Subcutaneous adipose tissue (tissue), 4 donors: ENCODE measurements around the gene RFX1. TPM values are rescaled to one million over a fixed set of nuclear protein-coding genes. Genes with fewer than 3 reads are reported as not detected.

Experiments
- CTCF ChIP-seq: fragments of 450-650 bp; IDR thresholded peaks from one replicate; pipeline ENCODE4 v1.5.1; 2016; ENCODE audit warnings: low read depth, mild to moderate bottlenecking, control low read depth, antibody characterized with exemption, moderate library complexity
- total RNA-seq, 4 donors: library from RNA; depleted of rRNA; stranded (reverse); fragments of >200 nt; gene quantifications; one replicate each; pipeline ENCODE4 v1.1.0, GENCODE V29; 2016

The RFX1 gene
- total RNA-seq, 4 donors from 2014 or later: 2.2 to 4.1 (median 2.2) TPM

- TF ChIP-seq CTCF: no peak
Observed at GRCh38 chr19:13982773-13983172, 23.3 kb downstream of the RFX1 start.

GRCh38 chr19:13981988-13982501 is 24.1 kb downstream of the RFX1 start:
- TF ChIP-seq CTCF: no peak

DNA sequence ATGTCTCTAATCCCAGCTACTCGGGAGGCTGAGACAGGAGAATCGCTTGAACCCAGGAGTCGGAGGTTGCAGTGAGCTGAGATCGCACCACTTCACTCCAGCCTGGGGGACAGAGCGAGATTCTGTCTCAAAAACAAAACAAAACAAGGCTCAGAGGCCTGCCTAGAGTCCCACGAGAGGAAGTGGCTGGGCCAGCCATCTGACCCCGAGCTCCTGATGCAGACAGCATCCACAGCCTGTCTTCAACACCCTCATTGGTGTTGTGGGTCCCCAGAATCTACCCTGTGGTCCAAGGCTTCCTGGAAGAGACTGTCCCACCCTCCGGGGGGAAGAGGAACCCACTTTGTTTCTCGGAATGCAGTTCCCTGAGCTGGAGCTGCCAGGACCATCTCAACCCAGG is 24.7 kb downstream of the RFX1 start:
- no peak for TF ChIP-seq CTCF

DNA sequence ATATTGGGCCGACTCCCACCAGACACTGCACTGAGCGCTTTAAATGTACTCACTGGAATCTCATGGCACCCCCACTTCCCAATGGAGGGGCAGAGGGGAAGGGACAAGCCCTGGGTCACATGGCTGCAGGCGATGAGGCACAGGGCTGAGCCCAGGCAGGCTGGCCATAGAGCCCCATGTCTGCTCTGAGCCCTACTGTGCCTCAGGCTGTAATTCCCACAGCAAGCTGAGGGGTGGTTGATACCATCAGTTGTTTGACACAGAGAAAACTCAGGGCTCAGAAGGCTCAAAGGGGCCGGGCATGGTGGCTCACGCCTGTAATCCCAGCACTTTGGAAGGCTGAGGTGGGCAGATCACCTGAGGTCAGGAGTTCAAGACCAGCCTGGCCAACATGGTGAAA is 25.1 kb downstream of the RFX1 start:
- TF ChIP-seq CTCF: no peak

DNA sequence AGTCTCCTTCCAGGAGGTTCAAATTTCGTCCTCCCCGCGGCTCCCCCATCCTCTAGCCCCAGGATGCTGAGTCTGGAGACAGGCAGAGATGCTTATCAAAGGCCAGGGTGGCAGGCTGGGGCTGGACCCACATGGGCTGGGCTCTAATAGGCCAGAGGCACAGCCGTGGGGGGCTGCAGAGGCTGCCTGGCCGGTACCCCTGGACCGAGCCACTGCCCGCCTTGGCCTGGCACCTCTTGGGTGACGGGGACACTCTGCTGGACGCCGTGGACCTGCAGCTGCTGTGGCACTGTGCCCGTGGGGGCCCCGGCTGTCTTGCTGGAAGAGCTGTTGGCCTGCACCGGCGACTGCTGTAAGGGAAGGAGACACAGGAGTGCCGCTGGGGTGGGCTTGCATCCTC is 25.8 kb downstream of the RFX1 start:
- no peak for TF ChIP-seq CTCF

- no peak for TF ChIP-seq CTCF
Observed at GRCh38 chr19:13979686-13980085, 26.4 kb downstream of the RFX1 start.

DNA sequence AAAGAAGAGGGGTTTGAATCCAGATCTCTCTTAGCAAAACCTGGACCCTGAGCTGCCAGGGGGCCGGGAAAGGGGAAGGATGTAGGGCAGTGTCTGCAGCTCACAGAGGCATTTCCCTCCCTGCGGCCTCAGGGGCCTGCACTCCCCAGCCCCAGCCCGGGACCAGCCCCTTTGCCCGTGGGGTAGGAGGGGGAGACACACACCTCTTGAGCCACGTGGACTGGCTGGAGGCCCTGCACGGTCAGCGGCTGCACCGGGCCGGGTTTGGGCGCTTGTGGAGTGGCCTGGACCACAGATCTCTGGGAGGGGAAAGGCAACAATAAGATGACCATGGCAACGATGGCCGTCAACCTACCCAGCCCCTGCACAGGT is 26.9 kb downstream of the RFX1 start:
- TF ChIP-seq CTCF: no peak
